Measurements from ENCODE around the gene APRT.
"Not testable (repeated sequence)": the region's sequence is repeated elsewhere in the genome, so short reads cannot be mapped to it uniquely, and the experiment has no call there.

The APRT gene

GRCh38 chr16:88772871-88773811 is 38.6 kb downstream of the APRT start:
- no peak for DNase-seq (ENCODE audit: low read depth in 2 of 2)

- not testable (repeated sequence) for DNase-seq (ENCODE audit: low read depth in 2 of 2)
Measured at GRCh38 chr16:88771781-88772180, 39.9 kb downstream of the APRT start.

- no peak for DNase-seq (ENCODE audit: low read depth in 2 of 2)
Measured at GRCh38 chr16:88771294-88771772, 40.4 kb downstream of the APRT start.

GRCh38 chr16:88770461-88771293 is 41.1 kb downstream of the APRT start:
- no peak for DNase-seq (ENCODE audit: low read depth in 2 of 2)

- no peak for DNase-seq (ENCODE audit: low read depth in 2 of 2)
Measured at GRCh38 chr16:88769617-88770460, 41.9 kb downstream of the APRT start.

GRCh38 chr16:88768071-88768783 is 43.5 kb downstream of the APRT start:
- no peak for DNase-seq (ENCODE audit: low read depth in 2 of 2)

- DNase-seq (ENCODE audit: low read depth in 2 of 2) = no peak
Measured at GRCh38 chr16:88767546-88768070, 44.1 kb downstream of the APRT start.

GRCh38 chr16:88766975-88767374 is 44.8 kb downstream of the APRT start:
- no peak for DNase-seq (ENCODE audit: low read depth in 2 of 2)

GRCh38 chr16:88764913-88765349 is 46.8 kb downstream of the APRT start:
- DNase-seq (ENCODE audit: low read depth in 2 of 2) = no peak

- DNase-seq (ENCODE audit: low read depth in 2 of 2) = no peak
Measured at GRCh38 chr16:88764080-88764479, 47.6 kb downstream of the APRT start.

GRCh38 chr16:88763502-88764053 is 48.1 kb downstream of the APRT start:
- DNase-seq (ENCODE audit: low read depth in 2 of 2) = no peak

GRCh38 chr16:88762941-88763340 is 48.8 kb downstream of the APRT start:
- no peak for DNase-seq (ENCODE audit: low read depth in 2 of 2)

GRCh38 chr16:88762258-88762870 is 49.4 kb downstream of the APRT start:
- DNase-seq (ENCODE audit: low read depth in 2 of 2) = no peak

GRCh38 chr16:88761830-88762229 is 49.9 kb downstream of the APRT start:
- no peak for DNase-seq (ENCODE audit: low read depth in 2 of 2)

GRCh38 chr16:88761143-88761534 is 50.6 kb downstream of the APRT start:
- no peak for DNase-seq (ENCODE audit: low read depth in 2 of 2)

- no peak for DNase-seq (ENCODE audit: low read depth in 2 of 2)
Measured at GRCh38 chr16:88760424-88761142, 51.1 kb downstream of the APRT start.

GRCh38 chr16:88759976-88760350 is 51.8 kb downstream of the APRT start:
- no peak for DNase-seq (ENCODE audit: low read depth in 2 of 2)
